ENCODE measurements around the gene TRPV4.
"Not testable (repeated sequence)": the region's sequence is repeated elsewhere in the genome, so short reads cannot be mapped to it uniquely, and the experiment has no call there.

Gene TRPV4

GRCh38 chr12:109875572-109876131 is 42.5 kb upstream of the TRPV4 start:
- Histone ChIP-seq H3K27ac (ENCODE audit: low read length) (no peak overlapping the region), H3K27me3 (ENCODE audit: control insufficient read depth, insufficient read depth, low read length) (no peaks in the 10 kb centered on the region), H3K36me3 (ENCODE audit: control insufficient read depth, insufficient read depth, low read length) (no peaks in the 10 kb centered on the region), H3K9me3 (ENCODE audit: control insufficient read depth, insufficient read depth, low read length) (no peaks in the 10 kb centered on the region), H3K4me3 (ENCODE audit: low read length) (no peak overlapping the region), H3K4me1 (ENCODE audit: control insufficient read depth, insufficient read depth, low read length) (peaks cover 2% of the 10 kb centered on the region; the same call in 1 of the 2 replicates)
- no CpG with 5 or more reads among the region's 6 CpGs for WGBS (ENCODE audit: insufficient coverage, insufficient read length)
- DNase-seq (ENCODE audit: low read depth, low spot score) = no peak

GRCh38 chr12:109873653-109874052 is 40.5 kb upstream of the TRPV4 start:
- no peaks in the 10 kb centered on the region for H3K36me3 ChIP-seq (ENCODE audit: control insufficient read depth, insufficient read depth, low read length)
- no peak overlapping the region for H3K4me3 ChIP-seq (ENCODE audit: low read length)
- H3K27ac ChIP-seq (ENCODE audit: low read length) = no peak overlapping the region
- H3K9me3 ChIP-seq (ENCODE audit: control insufficient read depth, insufficient read depth, low read length) = no peaks in the 10 kb centered on the region
- no peaks in the 10 kb centered on the region for H3K4me1 ChIP-seq (ENCODE audit: control insufficient read depth, insufficient read depth, low read length)
- WGBS (ENCODE audit: insufficient coverage, insufficient read length) = no CpG with 5 or more reads among the region's 6 CpGs
- DNase-seq (ENCODE audit: low read depth, low spot score) = no peak
- no peaks in the 10 kb centered on the region for H3K27me3 ChIP-seq (ENCODE audit: control insufficient read depth, insufficient read depth, low read length)

GRCh38 chr12:109871668-109872314 is 38.6 kb upstream of the TRPV4 start:
- Histone ChIP-seq H3K36me3 (ENCODE audit: control insufficient read depth, insufficient read depth, low read length) (no peaks in the 10 kb centered on the region), H3K4me3 (ENCODE audit: low read length) (no peak overlapping the region), H3K27ac (ENCODE audit: low read length) (no peak overlapping the region), H3K4me1 (ENCODE audit: control insufficient read depth, insufficient read depth, low read length) (no peaks in the 10 kb centered on the region), H3K9me3 (ENCODE audit: control insufficient read depth, insufficient read depth, low read length) (no peaks in the 10 kb centered on the region), H3K27me3 (ENCODE audit: control insufficient read depth, insufficient read depth, low read length) (no peaks in the 10 kb centered on the region)
- DNase-seq (ENCODE audit: low read depth, low spot score) = no peak
- WGBS (ENCODE audit: insufficient coverage, insufficient read length) = no CpG with 5 or more reads among the region's 7 CpGs

- no CpG with 5 or more reads among the region's 2 CpGs for WGBS (ENCODE audit: insufficient coverage, insufficient read length)
- Histone ChIP-seq H3K4me1 (ENCODE audit: control insufficient read depth, insufficient read depth, low read length) (no peaks in the 10 kb centered on the region), H3K4me3 (ENCODE audit: low read length) (no peak overlapping the region), H3K9me3 (ENCODE audit: control insufficient read depth, insufficient read depth, low read length) (no peaks in the 10 kb centered on the region), H3K36me3 (ENCODE audit: control insufficient read depth, insufficient read depth, low read length) (no peaks in the 10 kb centered on the region), H3K27me3 (ENCODE audit: control insufficient read depth, insufficient read depth, low read length) (no peaks in the 10 kb centered on the region), H3K27ac (ENCODE audit: low read length) (no peak overlapping the region)
- no peak for DNase-seq (ENCODE audit: low read depth, low spot score)
Measured at GRCh38 chr12:109870648-109871047, 37.5 kb upstream of the TRPV4 start.

- H3K4me3 ChIP-seq (ENCODE audit: low read length) = no peak overlapping the region
- H3K4me1 ChIP-seq (ENCODE audit: control insufficient read depth, insufficient read depth, low read length) = peaks cover 2% of the 10 kb centered on the region; the same call in 1 of the 2 replicates
- H3K27me3 ChIP-seq (ENCODE audit: control insufficient read depth, insufficient read depth, low read length) = no peaks in the 10 kb centered on the region
- DNase-seq (ENCODE audit: low read depth, low spot score) = no peak
- no peak overlapping the region for H3K27ac ChIP-seq (ENCODE audit: low read length)
- H3K36me3 ChIP-seq (ENCODE audit: control insufficient read depth, insufficient read depth, low read length) = no peaks in the 10 kb centered on the region
- no CpG with 5 or more reads among the region's 9 CpGs for WGBS (ENCODE audit: insufficient coverage, insufficient read length)
- no peaks in the 10 kb centered on the region for H3K9me3 ChIP-seq (ENCODE audit: control insufficient read depth, insufficient read depth, low read length)
Measured at GRCh38 chr12:109868182-109869051, 35.2 kb upstream of the TRPV4 start.

GRCh38 chr12:109864916-109865315 is 31.7 kb upstream of the TRPV4 start:
- Histone ChIP-seq H3K36me3 (ENCODE audit: control insufficient read depth, insufficient read depth, low read length) (no peaks in the 10 kb centered on the region), H3K9me3 (ENCODE audit: control insufficient read depth, insufficient read depth, low read length) (no peaks in the 10 kb centered on the region), H3K27me3 (ENCODE audit: control insufficient read depth, insufficient read depth, low read length) (no peaks in the 10 kb centered on the region), H3K4me1 (ENCODE audit: control insufficient read depth, insufficient read depth, low read length) (peaks cover 2% of the 10 kb centered on the region; the same call in 1 of the 2 replicates), H3K4me3 (ENCODE audit: low read length) (no peak overlapping the region), H3K27ac (ENCODE audit: low read length) (no peak overlapping the region)
- no CpG with 5 or more reads among the region's 3 CpGs for WGBS (ENCODE audit: insufficient coverage, insufficient read length)
- DNase-seq (ENCODE audit: low read depth, low spot score) = no peak

- no peaks in the 10 kb centered on the region for H3K27me3 ChIP-seq (ENCODE audit: control insufficient read depth, insufficient read depth, low read length)
- no peak overlapping the region for H3K27ac ChIP-seq (ENCODE audit: low read length)
- peaks cover 2% of the 10 kb centered on the region; the same call in 1 of the 2 replicates for H3K4me1 ChIP-seq (ENCODE audit: control insufficient read depth, insufficient read depth, low read length)
- no peaks in the 10 kb centered on the region for H3K36me3 ChIP-seq (ENCODE audit: control insufficient read depth, insufficient read depth, low read length)
- H3K4me3 ChIP-seq (ENCODE audit: low read length) = no peak overlapping the region
- no peaks in the 10 kb centered on the region for H3K9me3 ChIP-seq (ENCODE audit: control insufficient read depth, insufficient read depth, low read length)
- WGBS (ENCODE audit: insufficient coverage, insufficient read length) = no CpG with 5 or more reads among the region's 9 CpGs
- DNase-seq (ENCODE audit: low read depth, low spot score) = no peak
Measured at GRCh38 chr12:109863847-109864712, 30.9 kb upstream of the TRPV4 start.

GRCh38 chr12:109862491-109862890 is 29.3 kb upstream of the TRPV4 start:
- not testable (repeated sequence) for H3K27me3 ChIP-seq (ENCODE audit: control insufficient read depth, insufficient read depth, low read length); DNase-seq (ENCODE audit: low read depth, low spot score); H3K36me3 ChIP-seq (ENCODE audit: control insufficient read depth, insufficient read depth, low read length); H3K4me3 ChIP-seq (ENCODE audit: low read length); H3K4me1 ChIP-seq (ENCODE audit: control insufficient read depth, insufficient read depth, low read length); H3K9me3 ChIP-seq (ENCODE audit: control insufficient read depth, insufficient read depth, low read length); H3K27ac ChIP-seq (ENCODE audit: low read length)
- WGBS (ENCODE audit: insufficient coverage, insufficient read length) = no CpG with 5 or more reads among the region's 9 CpGs

- Histone ChIP-seq H3K27me3 (ENCODE audit: control insufficient read depth, insufficient read depth, low read length) (no peaks in the 10 kb centered on the region), H3K27ac (ENCODE audit: low read length) (no peak overlapping the region), H3K36me3 (ENCODE audit: control insufficient read depth, insufficient read depth, low read length) (no peaks in the 10 kb centered on the region), H3K4me1 (ENCODE audit: control insufficient read depth, insufficient read depth, low read length) (peaks cover 2% of the 10 kb centered on the region; the same call in 1 of the 2 replicates), H3K4me3 (ENCODE audit: low read length) (no peak overlapping the region), H3K9me3 (ENCODE audit: control insufficient read depth, insufficient read depth, low read length) (no peaks in the 10 kb centered on the region)
- no CpG with 5 or more reads among the region's 17 CpGs for WGBS (ENCODE audit: insufficient coverage, insufficient read length)
- no peak for DNase-seq (ENCODE audit: low read depth, low spot score)
Measured at GRCh38 chr12:109861689-109862314, 28.6 kb upstream of the TRPV4 start.
